IPS DF 4.7 (cell line): ENCODE measurements around the gene RNF14.
"Not testable (repeated sequence)": the region's sequence is repeated elsewhere in the genome, so short reads cannot be mapped to it uniquely, and the experiment has no call there.

ENCODE experiments used
- DNase-seq: peaks from one replicate; pipeline ENCODE4 v3.0.0-alpha.2; 2013; ENCODE audit warnings: low spot score; ENCODE audit errors: extremely low read depth

The RNF14 gene

GRCh38 chr5:142014911-142015584, 46.1 kb downstream of the RNF14 start:
- no peak for DNase-seq

- DNase-seq: no peak
These were observed 47.1 kb downstream of the RNF14 start for GRCh38 chr5:142015781-142016533.

GRCh38 chr5:142016556-142016955, 47.7 kb downstream of the RNF14 start:
- DNase-seq: no peak

GRCh38 chr5:142017832-142018427, 49.0 kb downstream of the RNF14 start:
- no peak for DNase-seq

- no peak for DNase-seq
These were observed 51.3 kb downstream of the RNF14 start for GRCh38 chr5:142020122-142020659.

GRCh38 chr5:142023836-142024235, 54.9 kb downstream of the RNF14 start:
- DNase-seq: no peak

- DNase-seq: peak; percentile 79
These were observed 55.9 kb downstream of the RNF14 start for GRCh38 chr5:142024771-142025304.

GRCh38 chr5:142025637-142026036, 56.7 kb downstream of the RNF14 start:
- no peak for DNase-seq

- no peak for DNase-seq
These were observed 63.2 kb downstream of the RNF14 start for GRCh38 chr5:142032150-142032549.

- no peak for DNase-seq
These were observed 64.1 kb downstream of the RNF14 start for GRCh38 chr5:142032747-142033631.

- DNase-seq: not testable (repeated sequence)
These were observed 65.0 kb downstream of the RNF14 start for GRCh38 chr5:142033632-142034567.

GRCh38 chr5:142034994-142035393, 66.1 kb downstream of the RNF14 start:
- DNase-seq: no peak

GRCh38 chr5:142036918-142037317, 68.0 kb downstream of the RNF14 start:
- no peak for DNase-seq

GRCh38 chr5:142037599-142037998, 68.7 kb downstream of the RNF14 start:
- not testable (repeated sequence) for DNase-seq

GRCh38 chr5:142038735-142039134, 69.8 kb downstream of the RNF14 start:
- DNase-seq: no peak
